ENCODE measurements around the gene THSD4.

The THSD4 gene

GRCh38 chr15:71611553-71612396 lies 496.5 kb downstream of the THSD4 start:
- TF ChIP-seq EZH2phosphoT487 (IDR thresholded peaks at IDR 0.05; ENCODE audit: low read depth), result no peak
- TF ChIP-seq CTCF (IDR thresholded peaks at IDR 0.05; ENCODE audit: low read depth, low read length), result no peak
- no peak overlapping the region for H3K9ac ChIP-seq (ENCODE audit: low read length)
- H3K36me3 ChIP-seq (replicated peaks; ENCODE audit: low read depth, low read length), result no peaks in the 10 kb centered on the region
- H3K9me3 ChIP-seq (ENCODE audit: insufficient read depth, low read length), result no peaks in the 10 kb centered on the region
- H3K4me2 ChIP-seq (ENCODE audit: low read length), result no peak overlapping the region
- H3K4me1 ChIP-seq (ENCODE audit: low read length), result no peaks in the 10 kb centered on the region
- no peak overlapping the region for H3K27ac ChIP-seq (ENCODE audit: low read length)
- H3K4me3 ChIP-seq (ENCODE audit: low read length), result no peak overlapping the region
- H2AFZ ChIP-seq (ENCODE audit: low read depth, low read length), result no peak overlapping the region
- H3K27me3 ChIP-seq (ENCODE audit: low read depth, low read length), result peaks cover 18% of the 10 kb centered on the region; the same call in 1 of the 2 replicates
- no peaks in the 10 kb centered on the region for H4K20me1 ChIP-seq (ENCODE audit: insufficient read depth, low read length)
- no peaks in the 10 kb centered on the region for H3K79me2 ChIP-seq (ENCODE audit: low read length)

- H3K9ac ChIP-seq (ENCODE audit: low read length), result no peak overlapping the region
- no peaks in the 10 kb centered on the region for H3K36me3 ChIP-seq (replicated peaks; ENCODE audit: low read depth, low read length)
- H2AFZ ChIP-seq (ENCODE audit: low read depth, low read length), result no peak overlapping the region
- no peak overlapping the region for H3K4me3 ChIP-seq (ENCODE audit: low read length)
- no peaks in the 10 kb centered on the region for H3K9me3 ChIP-seq (ENCODE audit: insufficient read depth, low read length)
- H3K27ac ChIP-seq (ENCODE audit: low read length), result no peak overlapping the region
- H4K20me1 ChIP-seq (ENCODE audit: insufficient read depth, low read length), result no peaks in the 10 kb centered on the region
- no peaks in the 10 kb centered on the region for H3K4me1 ChIP-seq (ENCODE audit: low read length)
- no peak overlapping the region for H3K4me2 ChIP-seq (ENCODE audit: low read length)
- H3K27me3 ChIP-seq (ENCODE audit: low read depth, low read length), result peaks cover 15% of the 10 kb centered on the region; the same call in 1 of the 2 replicates
- no peaks in the 10 kb centered on the region for H3K79me2 ChIP-seq (ENCODE audit: low read length)
- TF ChIP-seq EZH2phosphoT487 (IDR thresholded peaks at IDR 0.05; ENCODE audit: low read depth), result no peak
- TF ChIP-seq CTCF (IDR thresholded peaks at IDR 0.05; ENCODE audit: low read depth, low read length), result no peak
Observed at GRCh38 chr15:71612397-71612722, 497.1 kb downstream of the THSD4 start.

- Histone ChIP-seq H2AFZ (ENCODE audit: low read depth, low read length) (no peak overlapping the region), H4K20me1 (ENCODE audit: insufficient read depth, low read length) (no peaks in the 10 kb centered on the region), H3K4me3 (ENCODE audit: low read length) (no peak overlapping the region), H3K9me3 (ENCODE audit: insufficient read depth, low read length) (no peaks in the 10 kb centered on the region), H3K36me3 (replicated peaks; ENCODE audit: low read depth, low read length) (no peaks in the 10 kb centered on the region), H3K27me3 (ENCODE audit: low read depth, low read length) (peaks cover 15% of the 10 kb centered on the region; the same call in 1 of the 2 replicates), H3K4me1 (ENCODE audit: low read length) (no peaks in the 10 kb centered on the region), H3K27ac (ENCODE audit: low read length) (no peak overlapping the region), H3K4me2 (ENCODE audit: low read length) (no peak overlapping the region), H3K79me2 (ENCODE audit: low read length) (no peaks in the 10 kb centered on the region), H3K9ac (ENCODE audit: low read length) (no peak overlapping the region)
- TF ChIP-seq CTCF (IDR thresholded peaks at IDR 0.05; ENCODE audit: low read depth, low read length), result no peak
- TF ChIP-seq EZH2phosphoT487 (IDR thresholded peaks at IDR 0.05; ENCODE audit: low read depth), result no peak
Observed at GRCh38 chr15:71612869-71613268, 497.6 kb downstream of the THSD4 start.

- Histone ChIP-seq H3K4me2 (ENCODE audit: low read length) (no peak overlapping the region), H3K9ac (ENCODE audit: low read length) (no peak overlapping the region), H3K9me3 (ENCODE audit: insufficient read depth, low read length) (no peaks in the 10 kb centered on the region), H3K27ac (ENCODE audit: low read length) (no peak overlapping the region), H3K36me3 (replicated peaks; ENCODE audit: low read depth, low read length) (no peaks in the 10 kb centered on the region), H3K79me2 (ENCODE audit: low read length) (no peaks in the 10 kb centered on the region), H3K4me3 (ENCODE audit: low read length) (no peak overlapping the region), H4K20me1 (ENCODE audit: insufficient read depth, low read length) (no peaks in the 10 kb centered on the region), H3K4me1 (ENCODE audit: low read length) (no peaks in the 10 kb centered on the region), H3K27me3 (ENCODE audit: low read depth, low read length) (peaks cover 37% of the 10 kb centered on the region), H2AFZ (ENCODE audit: low read depth, low read length) (no peak overlapping the region)
- no peak for TF ChIP-seq EZH2phosphoT487 (IDR thresholded peaks at IDR 0.05; ENCODE audit: low read depth)
- no peak for TF ChIP-seq CTCF (IDR thresholded peaks at IDR 0.05; ENCODE audit: low read depth, low read length)
Observed at GRCh38 chr15:71623111-71623510, 507.8 kb downstream of the THSD4 start.

All from OCI-LY3 (cell line).